Activated CD4-positive, alpha-beta T cell treated with anti-CD3 and anti-CD28 coated beads for 24 hours (primary cell): ENCODE results near the gene TRAPPC11.
"Not testable (repeated sequence)": the region's sequence is repeated elsewhere in the genome, so short reads cannot be mapped to it uniquely, and the experiment has no call there.

Experiments
- DNase-seq, 2 donors: peaks; one replicate each; pipeline ENCODE4 v3.0.0-alpha.2; 2020; ENCODE audit warnings: low read depth in 2 of 2

TRAPPC11 gene

DNA sequence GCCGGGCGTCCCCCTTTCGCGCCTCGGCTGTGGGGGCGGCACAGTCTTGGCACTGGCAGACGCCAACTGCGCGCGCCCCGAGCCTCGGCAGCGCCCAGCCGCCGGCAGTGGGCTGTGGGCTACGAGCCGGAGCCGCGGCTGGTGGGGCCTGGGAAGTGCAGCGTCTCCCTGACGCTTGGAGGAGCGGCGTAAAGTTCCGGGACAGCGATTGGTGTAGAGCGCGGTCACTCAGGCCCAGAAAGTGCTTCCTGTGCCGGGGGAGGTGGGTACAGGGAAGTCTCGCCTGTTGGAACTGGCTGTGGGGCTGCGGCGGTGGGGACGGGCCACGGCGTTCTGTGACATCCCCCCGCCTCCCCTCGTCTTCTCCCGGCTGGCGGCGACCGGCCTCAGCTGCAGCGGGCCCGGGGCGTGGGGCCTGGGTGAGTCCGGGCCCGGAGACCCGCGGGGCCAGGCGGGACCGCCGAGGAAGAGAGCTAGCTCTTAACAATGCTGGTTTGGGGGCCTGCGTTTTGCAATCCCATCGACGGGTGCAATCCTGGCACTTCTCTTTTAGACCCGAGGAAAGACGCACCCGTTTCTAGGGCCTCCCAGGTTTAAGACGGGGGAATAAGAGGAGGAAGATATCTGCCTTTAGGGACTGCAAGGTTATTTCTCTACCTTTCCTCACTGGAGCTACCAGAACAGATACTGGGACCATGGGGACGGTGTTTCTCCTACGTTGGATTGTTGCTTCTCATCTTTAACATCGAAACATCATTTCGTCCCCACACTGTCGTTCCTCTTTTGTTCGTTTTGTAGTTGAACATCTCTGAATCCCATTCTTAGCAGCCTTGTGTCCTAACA, at the start of gene TRAPPC11, which contains the start of gene RWDD4:
Gene TRAPPC11 (plus strand): TSS at position 265 of the 843 bp plus-strand sequence. CDS start 4,575 bp downstream, outside the sequence.
Gene RWDD4 (minus strand): TSS at position 157 of the 843 bp plus-strand sequence. CDS start 233 bp downstream, outside the sequence.
- DNase-seq, result peak; percentile 90 to 92

DNA sequence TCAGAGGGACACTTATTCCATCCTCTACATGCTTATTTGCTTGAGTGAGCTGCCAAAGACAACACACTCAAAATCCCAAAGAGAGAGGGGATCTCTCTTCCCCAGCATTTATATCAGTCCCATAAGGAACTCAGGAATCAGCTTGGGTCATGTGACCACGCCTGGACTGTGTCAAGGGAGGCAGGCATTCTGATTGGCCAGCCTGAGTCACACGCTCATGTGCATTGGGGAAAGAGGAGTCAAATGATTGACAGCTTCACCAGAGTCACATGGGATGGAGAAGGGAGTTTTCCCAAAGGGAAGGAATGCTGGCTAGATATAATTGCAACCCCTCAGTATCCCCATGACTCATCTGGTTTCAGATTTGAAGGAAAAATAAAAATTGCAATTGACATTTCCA, 49.1 kb upstream of the TRAPPC11 start:
- DNase-seq, result no peak

DNA sequence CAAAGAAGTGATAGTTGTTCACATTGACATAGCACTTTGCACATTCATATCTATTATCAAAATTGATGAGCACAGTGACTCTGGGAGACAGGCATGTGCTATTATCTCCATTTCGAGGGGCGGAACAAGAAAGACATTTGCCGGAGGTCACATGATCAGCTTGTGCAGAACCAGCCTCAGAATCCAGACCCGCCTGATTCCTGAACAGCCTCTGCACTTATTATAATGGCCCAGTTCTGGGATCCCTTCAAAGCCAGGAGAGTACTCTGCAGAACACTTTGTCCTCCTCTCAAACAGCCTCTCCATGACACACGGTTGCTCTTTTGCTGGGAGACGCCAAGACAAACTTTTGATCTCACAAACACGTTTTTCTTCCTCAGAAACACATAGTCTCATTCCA, 48.5 kb upstream of the TRAPPC11 start:
- DNase-seq, result no peak

DNA sequence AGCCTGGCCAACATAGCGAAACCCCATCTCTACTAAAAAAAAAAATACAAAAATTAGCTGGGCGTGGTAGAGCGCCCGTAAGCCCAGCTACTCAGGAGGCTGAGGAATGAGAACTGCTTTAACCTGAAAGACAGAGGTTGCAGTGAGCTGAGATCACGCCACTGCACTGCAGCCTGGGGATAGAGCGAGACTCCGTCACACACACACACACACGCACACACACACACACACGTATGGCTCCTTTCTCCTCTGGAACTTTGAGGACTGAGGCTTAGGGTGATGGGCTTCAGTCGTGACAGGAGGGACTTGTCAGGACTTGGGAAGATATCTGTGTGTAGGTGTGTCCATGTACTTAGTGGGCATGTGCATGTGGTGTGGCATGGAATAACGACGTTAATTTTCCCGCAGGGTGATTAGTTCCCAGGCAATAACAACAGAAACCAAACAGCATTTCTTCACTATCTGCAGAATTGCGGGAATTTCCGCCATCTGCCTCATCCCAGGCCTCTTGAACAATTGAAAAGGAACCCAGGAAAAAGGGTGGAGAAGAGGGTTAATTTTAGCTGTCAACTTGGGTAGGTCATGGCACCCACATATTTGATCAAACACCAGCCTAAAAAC, 47.8 kb upstream of the TRAPPC11 start:
- DNase-seq, result no peak

DNA sequence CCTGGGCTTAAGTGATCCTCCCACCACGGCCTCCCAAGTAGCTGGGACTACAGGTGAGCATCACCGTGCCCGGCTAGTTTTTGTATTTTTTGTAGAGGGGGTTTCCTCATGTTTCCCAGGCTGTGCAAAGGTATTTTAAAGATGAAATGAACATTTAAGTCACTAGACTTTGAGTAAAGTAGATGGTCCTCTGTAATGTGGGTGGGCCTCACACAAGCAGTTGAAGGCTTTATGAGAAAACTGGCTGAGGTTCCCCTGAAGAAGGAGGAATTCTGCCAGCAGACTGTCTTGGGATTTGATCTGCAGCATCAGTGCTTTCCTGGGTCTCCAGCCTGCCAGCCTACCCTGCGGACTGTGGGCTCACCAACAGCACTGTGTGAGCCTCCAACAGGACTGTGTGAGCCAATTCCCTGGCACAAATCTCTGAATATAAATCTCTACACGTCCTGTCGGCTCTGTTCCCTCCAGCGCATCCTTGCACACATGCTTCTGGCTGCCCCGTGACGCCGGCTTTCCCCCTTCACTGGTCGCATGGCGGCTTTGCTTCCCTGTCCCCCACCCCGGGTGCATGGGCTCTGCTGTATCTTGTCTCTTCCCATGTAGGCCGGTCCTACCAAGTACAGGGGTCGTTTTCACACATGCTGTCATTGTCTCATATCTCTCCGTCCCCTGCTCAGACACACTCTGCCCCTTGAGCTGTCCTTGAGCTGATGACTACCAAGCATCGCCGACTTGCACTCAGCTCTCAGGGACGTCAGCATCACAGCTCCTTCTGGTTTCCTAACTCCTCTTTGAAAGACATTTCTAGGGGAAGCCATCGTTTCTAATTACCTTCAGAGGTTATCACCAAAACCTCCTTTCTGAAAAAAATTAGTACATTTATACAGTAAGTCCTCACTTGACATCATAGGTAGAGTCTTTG, 46.5 kb upstream of the TRAPPC11 start:
- no peak for DNase-seq

DNA sequence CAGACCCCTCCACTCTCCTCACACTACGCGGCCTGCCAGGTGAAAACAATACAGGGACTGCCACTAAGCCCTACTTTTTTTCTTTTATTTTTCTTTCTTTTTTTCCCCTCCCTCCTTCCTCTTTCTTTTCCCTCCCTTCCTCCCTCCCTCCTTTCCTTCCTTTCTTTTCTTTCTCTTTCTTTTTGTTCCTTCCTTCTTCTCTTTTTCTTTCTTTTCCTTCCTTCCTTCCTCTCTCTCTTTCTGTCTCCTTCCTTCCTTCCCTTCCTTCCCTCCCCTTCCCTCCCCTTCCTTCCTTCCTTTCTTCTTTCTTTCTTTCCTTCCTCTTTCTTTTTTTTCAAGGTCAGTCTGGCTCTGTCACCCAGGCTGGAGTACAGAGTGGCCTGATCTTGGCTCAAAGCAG, 42.0 kb upstream of the TRAPPC11 start:
- DNase-seq, result no peak

DNA sequence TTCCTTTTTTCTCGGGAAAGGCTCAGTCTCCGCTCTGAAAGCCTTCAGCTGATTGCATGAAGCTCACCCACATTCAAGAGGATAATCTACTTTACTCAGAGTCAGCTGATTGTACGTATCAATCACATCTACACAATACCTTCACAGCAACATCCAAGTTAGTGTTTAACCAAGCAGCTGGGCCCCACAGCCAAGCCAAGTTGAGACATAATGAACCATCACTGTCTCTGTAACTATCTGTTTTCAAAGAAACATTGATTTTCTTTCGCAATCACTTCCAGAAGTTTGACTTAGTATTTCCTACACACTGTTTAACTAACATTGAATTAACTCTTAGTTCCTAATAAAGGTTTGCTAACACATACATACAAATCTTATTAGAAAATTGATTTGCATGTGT, 40.4 kb upstream of the TRAPPC11 start:
- no peak for DNase-seq

DNA sequence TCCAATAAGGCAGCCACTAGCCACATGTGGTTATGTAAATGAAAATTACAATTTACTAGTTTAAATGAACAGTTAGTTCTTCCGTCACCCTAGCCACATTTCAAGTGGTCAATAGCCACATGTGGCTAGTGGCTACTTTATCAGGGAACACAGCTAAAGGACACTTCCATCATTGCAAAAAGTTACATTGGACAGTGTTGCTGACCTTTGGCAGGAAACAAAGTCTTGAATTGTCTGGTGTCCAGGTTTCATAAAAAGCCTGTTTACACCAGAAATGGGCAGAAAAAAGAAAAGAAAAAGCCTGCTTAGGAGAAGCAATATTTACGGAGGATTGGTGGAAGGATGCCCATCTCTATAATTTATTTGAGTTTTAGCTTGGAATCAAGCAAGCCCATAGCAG, 38.7 kb upstream of the TRAPPC11 start:
- no peak for DNase-seq

DNA sequence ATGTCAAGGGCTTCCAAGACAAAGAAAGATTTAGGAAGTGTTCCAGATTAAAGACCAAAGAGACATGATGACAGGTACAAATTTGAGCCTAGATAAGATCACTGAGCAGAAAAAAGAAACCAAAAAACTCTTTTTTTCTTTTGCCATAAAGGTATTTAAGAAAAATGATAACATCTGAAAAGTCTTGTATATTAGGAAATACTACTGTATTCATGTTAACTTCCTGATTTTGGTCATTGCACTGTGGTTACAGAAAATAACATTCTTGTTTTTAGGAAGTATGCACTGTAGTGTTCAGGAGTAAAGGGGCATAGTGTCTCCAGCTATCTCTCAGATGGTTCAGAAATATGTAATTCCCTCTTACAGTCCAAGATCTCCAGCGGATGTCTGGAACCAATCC, 37.2 kb upstream of the TRAPPC11 start:
- no peak for DNase-seq

DNA sequence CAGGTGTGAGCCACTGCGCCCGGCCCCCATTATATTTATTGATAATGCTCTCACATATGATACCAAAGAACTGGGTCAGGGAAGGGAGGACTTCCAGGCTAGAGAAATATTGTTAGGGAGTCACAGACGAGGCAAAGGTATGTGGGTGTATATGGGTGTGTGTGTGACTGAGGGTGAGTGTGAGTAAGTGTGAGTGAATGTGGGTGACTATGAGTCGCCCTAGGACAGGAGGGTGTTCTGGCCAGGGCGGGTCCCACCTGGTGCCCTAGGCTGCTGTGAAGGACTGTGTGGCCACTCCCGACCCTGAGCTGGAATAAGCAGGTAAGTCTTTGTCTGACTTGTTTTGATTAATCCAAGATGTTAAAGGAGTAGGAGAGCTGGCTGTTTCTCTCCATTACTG, 34.5 kb upstream of the TRAPPC11 start:
- DNase-seq, result no peak

DNA sequence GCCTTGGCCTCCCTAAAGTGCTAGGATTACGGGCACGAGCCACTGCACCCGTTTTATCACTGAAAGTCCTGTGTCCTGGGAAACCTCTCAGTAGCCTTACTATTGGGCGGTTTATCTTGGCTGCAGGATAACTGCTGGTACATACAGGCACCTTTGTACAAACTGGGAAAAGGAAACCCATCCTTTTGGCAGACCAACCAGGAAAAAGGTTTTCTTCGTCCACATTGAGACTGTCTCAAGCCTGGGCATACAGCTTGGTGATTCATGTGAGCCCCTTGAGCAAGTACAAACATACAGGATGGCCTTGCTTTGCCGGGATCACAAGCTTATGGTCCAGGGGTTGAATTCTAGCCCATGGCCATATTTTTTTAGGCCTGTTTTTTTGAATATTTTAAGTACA, 32.9 kb upstream of the TRAPPC11 start:
- no peak for DNase-seq

DNA sequence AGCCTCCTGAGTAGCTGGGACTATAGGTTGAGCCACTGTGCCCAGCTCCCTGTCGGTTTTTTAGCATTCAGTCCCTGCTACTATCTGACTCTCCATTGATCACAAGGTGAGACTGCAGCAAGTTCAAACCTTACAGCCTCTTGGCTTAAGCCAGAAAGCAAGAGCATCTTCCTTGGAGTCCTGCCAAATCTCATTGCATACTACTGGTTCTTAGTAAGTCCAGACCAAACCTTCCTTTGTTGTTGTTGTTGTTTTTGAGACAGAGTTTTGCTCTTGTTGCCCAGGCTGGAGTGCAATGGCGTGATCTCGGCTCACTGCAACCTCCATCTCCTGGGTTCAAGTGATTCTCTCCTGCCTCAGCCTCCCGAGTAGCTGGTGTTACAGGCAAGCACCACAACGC, 31.8 kb upstream of the TRAPPC11 start:
- not testable (repeated sequence) for DNase-seq

DNA sequence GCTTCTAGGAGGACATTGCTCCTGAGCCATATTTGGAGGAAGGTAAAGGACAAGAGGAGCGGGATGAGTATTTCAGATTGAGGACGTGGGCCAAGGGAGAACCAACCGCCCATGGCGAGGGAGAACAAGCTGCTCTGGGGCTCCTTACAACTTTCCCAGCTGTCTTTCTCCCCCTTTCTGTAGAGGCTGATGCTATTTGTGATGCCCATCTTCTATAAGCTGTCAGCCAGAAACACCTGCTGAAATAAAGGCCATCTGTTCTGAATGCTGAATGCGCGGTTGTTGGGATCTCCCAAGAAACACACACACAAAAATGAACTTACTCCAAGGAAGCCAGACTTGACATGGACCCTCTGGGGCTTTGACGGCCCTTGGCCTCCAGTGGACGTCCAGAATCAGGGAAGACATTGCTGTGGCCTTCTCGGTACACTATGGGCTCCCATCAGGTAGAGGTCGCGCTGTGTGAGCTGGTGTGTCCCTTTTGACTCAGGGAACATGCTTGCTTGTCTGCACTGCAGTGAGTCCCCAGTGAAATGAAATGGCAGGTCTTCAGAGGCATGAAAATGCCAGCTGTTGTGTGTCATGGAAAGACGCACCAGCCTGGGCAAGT, 31.0 kb upstream of the TRAPPC11 start:
- DNase-seq, result no peak

DNA sequence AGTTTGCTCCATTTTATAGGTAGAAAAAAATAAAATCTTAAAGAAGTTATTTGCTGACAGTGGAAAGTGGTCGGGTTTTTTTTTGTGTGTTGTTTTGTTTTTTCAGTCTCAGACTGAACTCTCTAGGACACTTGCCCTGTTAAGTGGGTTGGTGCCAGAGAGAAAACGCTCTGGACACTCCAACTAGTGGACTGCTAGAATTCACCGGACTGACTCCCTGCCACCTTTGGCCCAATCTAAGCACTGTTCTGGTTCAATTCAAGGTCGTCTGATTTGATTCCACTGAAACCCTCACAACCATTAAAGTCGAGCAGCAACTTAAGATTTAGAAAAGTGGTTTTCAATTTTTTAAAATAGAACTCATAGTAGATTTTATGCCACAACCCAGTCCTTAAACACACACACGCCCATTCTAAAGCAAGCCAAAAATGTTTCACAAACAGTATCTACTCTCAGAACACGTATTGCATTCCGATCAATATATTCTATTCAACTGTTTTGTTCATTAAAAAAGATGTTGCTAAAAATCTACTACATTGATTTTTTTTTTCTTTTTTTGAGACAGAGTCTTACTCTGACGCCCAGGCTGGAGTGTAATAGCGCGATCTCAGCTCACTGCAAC, 27.4 kb upstream of the TRAPPC11 start:
- no peak for DNase-seq

DNA sequence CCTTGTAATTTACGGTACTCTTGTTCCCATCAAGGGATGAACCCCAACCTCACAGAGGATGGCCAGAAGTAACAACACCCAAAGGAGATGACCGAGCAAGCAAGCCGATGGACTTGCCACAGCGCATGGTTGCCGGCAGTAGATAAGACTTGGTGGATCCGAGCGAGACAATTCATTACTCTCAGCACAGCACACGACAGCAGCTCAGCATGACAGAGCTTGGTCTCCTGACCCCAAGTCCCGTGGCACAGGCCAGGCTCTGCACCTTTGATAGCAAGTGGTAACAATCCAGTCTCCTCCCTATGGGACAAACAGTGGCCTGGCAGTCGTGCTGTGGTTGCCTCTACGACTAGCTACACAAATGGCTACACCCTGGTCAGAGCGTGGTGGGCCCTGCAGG, 26.4 kb upstream of the TRAPPC11 start:
- no peak for DNase-seq

DNA sequence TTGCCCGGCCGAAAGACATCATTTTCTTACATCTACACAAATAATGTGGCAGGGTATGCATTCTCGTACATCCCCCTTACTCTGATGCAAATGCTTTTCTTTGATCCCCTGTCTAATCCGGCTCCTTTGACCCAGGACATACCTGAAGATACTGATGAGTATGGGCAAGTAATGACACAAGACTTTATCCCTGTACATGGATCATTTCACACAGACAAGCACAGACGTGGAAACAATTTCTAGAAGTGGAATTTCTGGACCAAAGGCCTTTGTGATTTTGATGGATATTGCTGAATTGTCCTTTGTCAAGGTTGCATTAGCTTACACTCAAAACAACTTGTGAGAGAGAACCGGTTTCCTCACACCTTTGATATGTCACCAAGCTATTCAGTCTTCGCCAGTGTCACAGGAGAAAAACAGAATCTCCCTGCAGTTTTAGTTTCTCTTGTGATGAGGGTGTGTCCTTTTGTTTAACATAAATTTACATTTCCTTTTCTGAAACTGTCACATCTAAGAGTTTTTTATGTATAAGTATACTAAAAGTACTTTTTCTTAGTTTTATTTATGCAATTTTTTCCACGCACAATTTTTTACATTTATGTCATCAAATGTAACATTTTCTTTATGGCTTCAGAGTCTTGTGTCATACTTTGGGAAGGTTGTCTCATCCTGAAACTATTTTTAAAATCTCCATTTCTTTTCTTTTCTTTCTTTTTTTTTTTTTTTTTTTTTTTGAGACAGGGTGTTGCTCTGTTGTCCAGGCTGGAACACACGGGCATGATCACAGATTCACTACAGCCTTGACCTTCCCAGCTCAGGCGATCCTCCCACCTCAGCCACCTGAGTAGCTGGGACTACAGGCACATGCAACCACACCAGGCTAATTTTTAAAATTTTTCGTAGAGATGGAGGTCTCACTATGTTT, 25.4 kb upstream of the TRAPPC11 start:
- DNase-seq, result no peak

DNA sequence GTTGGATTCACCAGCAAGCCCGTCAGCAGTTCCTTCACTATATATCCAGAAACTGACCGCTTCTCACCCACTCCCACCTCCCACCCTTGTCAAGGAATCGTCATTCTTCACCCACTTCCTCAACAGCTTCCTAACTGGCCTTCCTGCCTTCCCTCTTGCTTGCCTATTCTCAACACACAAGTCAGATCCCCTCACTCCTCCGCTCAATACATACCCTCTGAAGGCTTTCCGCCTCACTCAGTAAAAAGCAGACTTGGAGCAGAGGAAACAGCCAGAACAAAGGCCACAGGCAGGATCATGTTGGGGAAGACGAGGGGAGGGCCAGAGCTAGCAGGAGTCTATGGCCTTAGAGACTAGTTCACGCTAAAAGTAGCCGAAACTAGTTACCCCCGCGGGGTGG, 23.8 kb upstream of the TRAPPC11 start:
- no peak for DNase-seq

DNA sequence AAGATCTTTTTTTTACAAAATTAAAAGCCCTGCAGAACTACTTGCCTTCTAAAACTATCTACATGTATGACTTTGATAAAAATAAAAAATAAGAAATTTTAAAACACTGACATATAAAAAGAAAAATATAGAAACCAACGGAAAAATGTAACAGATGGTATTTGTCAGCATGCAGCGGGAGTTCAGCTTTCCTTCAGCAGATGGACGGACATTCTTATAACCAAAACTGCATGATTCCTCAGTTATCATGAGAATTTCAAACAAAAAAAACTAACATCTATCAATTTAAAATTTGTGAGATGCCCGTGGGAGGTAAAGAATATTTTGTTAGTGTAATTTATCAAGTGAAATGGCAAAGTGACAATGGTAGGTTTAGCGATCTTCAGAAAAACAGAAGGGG, 23.4 kb upstream of the TRAPPC11 start:
- DNase-seq, result no peak

DNA sequence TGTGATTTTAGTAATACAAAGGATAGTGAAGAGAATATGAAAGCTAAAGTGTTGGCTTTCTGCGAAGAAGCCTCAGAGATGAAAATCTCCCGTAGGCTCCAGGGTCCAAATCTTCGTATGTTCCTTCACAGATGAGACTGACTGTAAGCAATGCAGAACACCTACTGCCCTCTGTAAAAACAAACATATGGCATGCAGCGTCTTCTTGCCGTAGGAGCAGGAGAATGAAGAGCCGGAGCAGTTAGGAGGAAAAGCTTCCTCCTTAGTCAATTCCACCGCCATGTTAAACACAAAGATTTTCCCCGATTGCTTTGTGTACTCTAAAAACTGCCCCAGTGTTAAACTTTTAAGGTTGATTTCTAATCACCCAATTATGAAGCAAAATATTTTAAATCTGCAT, 22.6 kb upstream of the TRAPPC11 start:
- no peak for DNase-seq

DNA sequence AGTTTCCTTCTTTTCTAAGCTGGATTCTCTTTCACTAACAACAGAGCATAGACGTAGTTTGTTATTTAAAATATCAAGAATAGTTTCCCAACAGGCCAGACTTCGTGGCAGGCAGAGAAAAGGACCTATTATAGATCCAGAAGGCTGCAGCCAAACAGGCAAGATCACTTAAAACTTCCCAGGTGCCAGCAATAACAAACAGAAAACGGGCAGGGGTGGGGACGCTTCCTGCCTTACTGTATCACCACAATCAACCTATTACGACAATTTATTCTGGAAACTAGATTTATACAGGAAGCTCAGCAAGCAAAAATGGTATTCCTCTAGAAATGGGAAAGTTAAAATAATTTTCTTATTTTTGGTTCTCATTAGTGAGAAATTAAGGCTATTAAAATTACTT, 22.2 kb upstream of the TRAPPC11 start:
- no peak for DNase-seq
